ENCODE results near the gene TUBB8B. TPM values are rescaled to one million over a fixed set of nuclear protein-coding genes. Genes with fewer than 3 reads are reported as not detected.

The TUBB8B gene
- not detected in 2 replicates for polyA plus RNA-seq

DNA sequence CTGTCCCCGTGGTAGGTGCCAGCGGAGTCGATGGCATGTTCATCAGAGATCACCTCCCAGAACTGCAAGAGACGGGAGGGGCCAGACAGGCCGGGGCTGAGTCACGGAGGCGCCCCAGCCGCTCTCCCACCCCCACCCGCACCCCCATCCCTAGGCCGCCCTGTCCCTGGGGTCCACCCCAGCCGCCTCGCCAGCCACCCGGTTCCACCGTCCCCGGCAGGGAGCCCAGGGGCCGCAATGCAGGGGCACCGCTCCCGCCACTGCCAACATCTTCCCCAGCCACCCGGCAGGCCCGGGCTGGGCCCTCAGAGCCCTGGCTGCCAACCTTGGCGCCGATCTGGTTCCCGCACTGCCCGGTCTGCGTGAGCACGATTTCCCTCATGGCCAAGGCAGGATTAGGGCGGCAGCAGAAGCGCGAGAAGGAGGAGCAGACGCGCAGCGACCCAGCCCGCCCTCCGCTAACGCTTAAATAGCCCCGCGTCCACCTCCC is at the start of gene TUBB8B:
TSS of gene TUBB8B (minus strand) at position 440 of the 490 bp plus-strand sequence. CDS start at position 382, 58 bp downstream.

Other genes starting within 250 kb of the TUBB8B start
- gene USP14, start 108.9 kb upstream of the TUBB8B start, polyA plus RNA-seq: 63.6 and 66.4 TPM in 2 replicates
- 7.5 and 25.9 TPM in 2 replicates for gene THOC1, start 218.4 kb upstream of the TUBB8B start, polyA plus RNA-seq

All from Purkinje cell (primary cell).